IPS DF 4.7 (cell line): ENCODE results near the gene USP12.

Experiments used
- DNase-seq: peaks from one replicate; pipeline ENCODE4 v3.0.0-alpha.2; 2013; ENCODE audit warnings: low spot score; ENCODE audit errors: extremely low read depth

Gene USP12

GRCh38 chr13:27183561-27184147, 12.0 kb upstream of the USP12 start:
- DNase-seq, result no peak

DNA sequence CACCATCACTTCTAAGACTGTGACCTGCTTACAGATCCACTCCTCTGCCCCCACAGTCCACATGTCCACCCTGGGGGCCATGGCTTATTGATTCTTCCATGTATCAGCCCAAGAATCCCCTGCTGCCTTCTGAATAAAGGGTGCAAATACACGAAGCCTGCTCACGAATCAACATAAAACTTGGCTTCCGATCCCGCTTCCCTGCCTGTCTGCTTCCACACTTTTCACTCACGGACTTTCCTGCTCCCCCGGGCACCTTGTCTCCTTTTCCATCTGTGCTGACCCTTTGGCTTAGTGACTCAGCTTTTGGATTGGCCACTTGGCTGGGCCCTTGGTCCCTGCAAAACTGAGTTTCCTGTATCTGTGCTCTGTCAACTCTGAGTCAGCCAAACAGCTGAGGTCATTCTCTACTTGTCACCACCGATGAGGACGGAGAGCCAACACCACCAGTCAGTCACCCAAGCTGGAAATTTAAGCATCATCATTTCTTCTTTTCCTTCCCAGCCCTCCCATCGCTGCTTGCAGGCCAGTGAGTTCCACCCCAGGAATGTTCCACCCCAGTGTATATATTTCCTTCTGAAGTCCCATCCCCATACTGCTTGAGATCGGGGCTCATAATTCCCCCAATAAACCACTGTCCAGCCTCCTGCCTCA, 11.4 kb upstream of the USP12 start:
- DNase-seq, result no peak

DNA sequence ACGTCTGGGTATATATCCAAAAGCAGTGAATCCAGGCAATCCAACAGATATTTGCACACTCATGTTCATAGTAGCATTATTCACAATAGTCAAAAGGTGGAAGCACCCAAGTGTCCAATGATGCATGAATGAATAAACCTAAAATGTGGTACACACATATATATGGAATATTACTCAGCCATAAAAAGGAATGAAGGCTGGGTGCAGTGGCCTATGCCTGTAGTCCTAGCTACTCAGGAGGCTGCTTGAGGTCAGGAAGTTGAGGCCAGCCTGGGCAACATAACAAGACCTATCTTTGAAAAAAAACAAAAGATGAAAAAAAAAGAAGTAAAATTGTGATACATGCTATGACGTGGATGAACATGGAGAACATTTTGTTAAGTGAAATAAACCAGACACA, 10.4 kb upstream of the USP12 start:
- DNase-seq, result no peak

DNA sequence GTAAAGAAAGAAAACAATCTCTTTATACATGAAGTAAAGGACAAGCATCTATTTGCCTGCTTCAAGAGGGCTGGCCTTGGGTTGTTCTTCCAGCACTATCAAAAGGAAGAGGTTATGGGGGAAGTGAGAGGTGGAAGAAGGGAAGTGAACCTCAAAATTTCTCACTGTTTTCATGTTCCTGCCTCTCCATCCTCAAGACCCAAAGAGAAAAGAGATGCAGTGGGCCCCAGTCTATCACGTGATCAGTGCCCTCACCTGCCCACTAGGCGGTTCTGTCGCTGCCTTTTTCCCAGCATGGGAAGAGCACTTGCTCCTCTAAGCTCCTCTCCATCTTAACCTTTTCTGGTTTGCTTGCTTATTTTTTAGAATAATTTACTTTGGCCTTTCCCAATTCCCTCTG, 6.2 kb upstream of the USP12 start:
- DNase-seq, result no peak

DNA sequence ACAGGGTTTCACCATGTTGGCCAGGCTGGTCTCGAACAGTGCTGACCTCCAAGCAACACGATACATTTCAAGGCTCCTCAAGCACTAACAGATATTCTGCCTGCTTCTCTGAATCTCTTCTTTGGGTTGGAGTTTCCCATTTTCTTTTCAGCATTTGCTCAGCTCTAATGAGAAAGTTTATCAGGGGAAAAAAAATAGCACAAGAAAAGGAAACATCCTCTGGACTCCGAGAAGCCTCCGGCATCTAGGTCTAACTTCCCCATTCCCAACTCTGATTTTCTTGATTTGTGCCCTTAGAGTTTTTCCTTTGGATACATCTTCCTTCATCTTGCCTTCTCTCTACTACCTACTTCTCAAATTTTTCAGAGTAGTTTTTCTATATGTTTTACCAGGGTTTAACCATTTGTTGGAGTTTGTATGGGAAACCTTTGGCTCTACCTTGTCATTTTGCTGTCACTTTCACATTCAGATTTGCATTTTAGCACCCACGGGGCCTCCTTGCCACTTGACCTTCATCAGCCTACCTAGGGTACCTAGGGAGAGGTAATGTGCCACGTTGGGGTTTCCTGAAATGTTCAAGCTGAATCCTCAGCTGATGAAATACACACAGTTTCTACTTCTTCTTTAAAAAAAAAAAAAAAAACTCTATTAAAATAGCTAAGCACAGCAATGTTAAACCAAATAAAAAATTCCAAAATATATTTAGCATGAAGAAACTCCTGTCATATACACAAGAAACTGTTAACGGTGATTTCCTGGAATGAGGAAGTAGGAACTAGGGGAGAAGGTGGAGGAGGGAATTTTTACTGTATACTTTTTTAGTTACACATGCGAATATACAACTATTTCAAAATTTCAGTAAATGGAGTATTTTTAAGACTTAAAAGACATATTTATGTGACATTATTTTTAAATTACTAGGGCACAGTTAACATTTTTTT, 5.1 kb upstream of the USP12 start:
- no peak for DNase-seq

DNA sequence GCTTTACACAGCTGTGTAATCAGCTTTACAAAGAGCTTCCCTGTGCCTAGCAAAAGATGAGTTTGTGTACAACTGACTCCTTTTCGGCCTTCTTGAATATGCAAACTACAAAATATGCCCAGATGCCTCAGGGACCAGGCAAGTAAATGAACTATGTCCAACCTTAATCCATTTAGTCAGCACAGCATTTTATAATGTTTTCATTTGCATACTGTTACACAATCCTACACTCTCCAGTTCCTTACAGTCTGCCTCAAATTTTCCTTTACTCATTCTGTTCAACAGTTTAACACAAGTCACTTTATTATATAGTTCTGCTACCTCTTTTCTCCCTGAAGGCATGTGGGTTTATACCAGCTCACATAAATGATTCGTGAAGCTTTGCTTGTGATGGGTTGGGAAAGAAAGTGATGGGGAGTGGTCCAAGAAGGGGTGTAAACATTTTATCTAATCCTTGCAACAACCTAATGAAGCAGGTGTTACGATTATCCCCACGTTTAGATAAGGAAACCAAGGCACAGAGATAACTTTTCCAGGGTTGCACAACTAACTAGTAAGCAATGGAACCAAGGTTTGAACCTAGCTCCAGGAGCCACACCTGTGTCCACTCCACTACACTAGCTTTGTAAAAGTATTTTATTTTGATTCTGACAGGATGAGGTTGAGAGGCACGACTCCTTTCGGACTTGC, 3.3 kb upstream of the USP12 start:
- DNase-seq, result no peak

GRCh38 chr13:27172495-27172842, 858 bp upstream of the USP12 start:
- no peak for DNase-seq

- no peak for DNase-seq
Observed at GRCh38 chr13:27171827-27172494, 350 bp upstream of the USP12 start.

- DNase-seq, result no peak
Observed at GRCh38 chr13:27170516-27171243, 931 bp downstream of the USP12 start.

- no peak for DNase-seq
Observed at GRCh38 chr13:27170221-27170515, 1.4 kb downstream of the USP12 start.

GRCh38 chr13:27168906-27169657, 2.5 kb downstream of the USP12 start:
- no peak for DNase-seq

GRCh38 chr13:27168086-27168485, 3.5 kb downstream of the USP12 start:
- DNase-seq, result no peak

DNA sequence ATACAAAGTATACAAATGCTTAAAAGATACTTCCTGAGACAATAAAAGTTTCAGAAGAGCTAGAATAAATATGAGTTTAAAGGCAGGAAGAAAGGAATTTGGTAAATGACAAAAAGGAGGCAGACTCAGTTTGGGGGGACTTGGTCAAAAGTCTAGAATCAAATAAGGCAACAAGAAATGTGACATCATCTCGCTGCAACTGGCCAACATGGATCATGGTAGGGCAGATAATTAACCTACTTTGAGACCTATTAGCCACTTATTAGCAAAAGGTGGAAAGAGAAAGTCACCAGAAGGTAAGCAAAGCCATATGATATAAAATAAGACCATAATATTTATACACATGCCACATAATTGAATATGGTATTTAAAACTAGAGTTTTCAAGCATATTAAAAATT, 5.3 kb downstream of the USP12 start:
- DNase-seq, result no peak

GRCh38 chr13:27161980-27162379, 9.6 kb downstream of the USP12 start:
- DNase-seq, result no peak

DNA sequence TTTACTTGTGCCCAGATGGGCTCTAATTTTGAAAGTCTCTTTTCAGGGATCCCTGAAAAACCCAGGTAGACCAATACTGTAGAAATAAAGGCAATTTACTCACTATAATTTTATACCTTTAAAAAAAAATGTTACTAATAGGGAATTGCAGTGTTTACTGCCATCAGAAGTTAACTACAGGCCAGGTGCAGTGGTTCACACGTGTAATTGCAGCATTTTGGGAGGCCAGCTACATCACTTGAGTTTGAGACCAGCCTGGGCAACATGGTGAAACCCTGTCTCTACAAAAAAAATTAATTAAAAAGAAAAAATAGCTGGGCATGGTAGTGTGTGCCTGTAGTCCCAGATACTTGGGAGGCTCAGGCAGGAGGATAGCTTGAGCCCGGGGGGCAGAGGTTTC, 10.2 kb downstream of the USP12 start:
- no peak for DNase-seq

GRCh38 chr13:27160657-27161295, 10.8 kb downstream of the USP12 start:
- DNase-seq, result no peak

DNA sequence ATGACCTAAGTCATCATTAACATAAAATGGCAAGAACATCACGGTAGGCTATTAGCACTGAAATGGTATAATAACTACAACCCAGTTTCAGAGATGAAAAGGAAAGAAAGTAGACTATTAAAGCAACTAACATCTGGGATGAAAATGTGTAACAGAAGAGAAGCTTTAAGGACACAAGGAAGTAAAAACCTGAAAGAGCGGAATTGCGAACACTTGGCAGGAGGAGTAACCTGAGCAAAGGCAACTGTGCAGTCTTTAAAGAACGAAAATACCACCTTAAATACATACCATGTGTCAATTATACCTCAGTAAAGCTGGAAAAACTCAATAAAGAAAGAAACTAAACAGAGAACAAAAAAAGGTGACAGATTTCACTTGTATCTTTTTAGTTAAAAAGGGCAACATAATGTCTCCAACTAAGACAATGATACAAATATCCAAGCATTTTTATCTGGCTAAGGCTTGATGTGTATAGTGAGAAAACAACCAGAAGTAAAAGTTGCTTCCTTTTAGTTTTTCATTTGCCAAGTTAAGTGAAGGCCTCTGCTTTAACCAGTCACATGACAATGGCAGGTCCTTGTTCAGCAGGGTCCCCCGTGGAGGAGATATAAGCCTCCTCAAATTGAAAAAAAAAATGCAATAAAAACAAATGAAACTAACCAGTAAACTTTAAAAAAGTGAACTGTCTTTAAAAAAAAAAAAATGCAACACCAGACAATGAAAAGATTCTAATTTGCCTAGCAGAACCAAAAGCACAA, 11.6 kb downstream of the USP12 start:
- DNase-seq, result no peak

DNA sequence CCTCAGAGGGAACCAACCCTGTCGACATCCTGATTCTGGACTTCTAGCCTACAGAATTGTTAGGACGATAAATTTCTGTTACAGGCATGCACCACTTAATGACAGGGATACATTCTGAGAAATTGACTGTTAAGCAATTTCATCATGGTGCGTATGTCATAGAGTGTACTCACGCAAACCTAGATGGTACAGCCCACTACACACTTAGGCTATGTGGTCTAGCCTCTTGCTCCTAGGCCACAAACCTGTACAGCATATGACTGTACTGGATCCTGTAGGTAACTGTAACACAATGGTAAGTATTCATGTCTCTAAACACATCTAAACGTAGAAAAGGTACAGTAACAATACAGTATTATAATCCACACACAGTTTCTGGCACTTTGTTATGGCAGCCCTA, 13.3 kb downstream of the USP12 start:
- no peak for DNase-seq
